ENCODE results near the gene PLPP2.

The PLPP2 gene

GRCh38 chr19:307111-307531 is 15.9 kb upstream of the PLPP2 start:
- no peaks in the 10 kb centered on the region for H4K20me1 ChIP-seq (ENCODE audit: insufficient read depth)
- H3K4me3 ChIP-seq (IDR thresholded peaks at IDR 0.05; ENCODE audit: insufficient read depth, low read depth, low read length) = no peak overlapping the region
- no peak overlapping the region for H3K9ac ChIP-seq
- TF ChIP-seq CTCF (conservative IDR thresholded peaks at IDR 0.05; ENCODE audit: low read depth, low read length) = no peak
- H3K36me3 ChIP-seq (ENCODE audit: insufficient read depth) = no peaks in the 10 kb centered on the region
- H2AFZ ChIP-seq (ENCODE audit: low read depth) = no peak overlapping the region
- no peaks in the 10 kb centered on the region for H3K27me3 ChIP-seq (ENCODE audit: insufficient read depth, low read depth)
- no peaks in the 10 kb centered on the region for H3K4me1 ChIP-seq (ENCODE audit: low read depth, poor library complexity, severe bottlenecking)
- no peaks in the 10 kb centered on the region for H3K79me2 ChIP-seq (ENCODE audit: insufficient read depth, low read depth)
- H3K4me2 ChIP-seq = no peak overlapping the region
- H3K27ac ChIP-seq = no peak overlapping the region

GRCh38 chr19:306151-306900 is 15.1 kb upstream of the PLPP2 start:
- no peaks in the 10 kb centered on the region for H3K36me3 ChIP-seq (ENCODE audit: insufficient read depth)
- TF ChIP-seq CTCF (conservative IDR thresholded peaks at IDR 0.05; ENCODE audit: low read depth, low read length) = no peak
- H3K27ac ChIP-seq = no peak overlapping the region
- no peak overlapping the region for H3K9ac ChIP-seq
- no peaks in the 10 kb centered on the region for H3K4me1 ChIP-seq (ENCODE audit: low read depth, poor library complexity, severe bottlenecking)
- H3K4me3 ChIP-seq (IDR thresholded peaks at IDR 0.05; ENCODE audit: insufficient read depth, low read depth, low read length) = no peak overlapping the region
- no peak overlapping the region for H3K4me2 ChIP-seq
- no peaks in the 10 kb centered on the region for H4K20me1 ChIP-seq (ENCODE audit: insufficient read depth)
- H3K79me2 ChIP-seq (ENCODE audit: insufficient read depth, low read depth) = no peaks in the 10 kb centered on the region
- no peak overlapping the region for H2AFZ ChIP-seq (ENCODE audit: low read depth)
- no peaks in the 10 kb centered on the region for H3K27me3 ChIP-seq (ENCODE audit: insufficient read depth, low read depth)

GRCh38 chr19:305240-306150 is 14.3 kb upstream of the PLPP2 start:
- H4K20me1 ChIP-seq (ENCODE audit: insufficient read depth) = no peaks in the 10 kb centered on the region
- H3K79me2 ChIP-seq (ENCODE audit: insufficient read depth, low read depth) = no peaks in the 10 kb centered on the region
- no peaks in the 10 kb centered on the region for H3K27me3 ChIP-seq (ENCODE audit: insufficient read depth, low read depth)
- H2AFZ ChIP-seq (ENCODE audit: low read depth) = no peak overlapping the region
- no peak overlapping the region for H3K9ac ChIP-seq
- H3K4me1 ChIP-seq (ENCODE audit: low read depth, poor library complexity, severe bottlenecking) = no peaks in the 10 kb centered on the region
- no peak for TF ChIP-seq CTCF (conservative IDR thresholded peaks at IDR 0.05; ENCODE audit: low read depth, low read length)
- H3K4me3 ChIP-seq (IDR thresholded peaks at IDR 0.05; ENCODE audit: insufficient read depth, low read depth, low read length) = no peak overlapping the region
- H3K4me2 ChIP-seq = no peak overlapping the region
- H3K27ac ChIP-seq = no peak overlapping the region
- H3K36me3 ChIP-seq (ENCODE audit: insufficient read depth) = no peaks in the 10 kb centered on the region

- H3K27me3 ChIP-seq (ENCODE audit: insufficient read depth, low read depth) = peaks cover 15% of the 10 kb centered on the region
- H3K4me3 ChIP-seq (IDR thresholded peaks at IDR 0.05; ENCODE audit: insufficient read depth, low read depth, low read length) = no peak overlapping the region
- H3K36me3 ChIP-seq (ENCODE audit: insufficient read depth) = no peaks in the 10 kb centered on the region
- no peaks in the 10 kb centered on the region for H3K4me1 ChIP-seq (ENCODE audit: low read depth, poor library complexity, severe bottlenecking)
- no peaks in the 10 kb centered on the region for H4K20me1 ChIP-seq (ENCODE audit: insufficient read depth)
- no peak overlapping the region for H3K27ac ChIP-seq
- H3K4me2 ChIP-seq = no peak overlapping the region
- TF ChIP-seq CTCF (conservative IDR thresholded peaks at IDR 0.05; ENCODE audit: low read depth, low read length) = no peak
- H2AFZ ChIP-seq (ENCODE audit: low read depth) = no peak overlapping the region
- no peaks in the 10 kb centered on the region for H3K79me2 ChIP-seq (ENCODE audit: insufficient read depth, low read depth)
- H3K9ac ChIP-seq = no peak overlapping the region
These were observed 5.4 kb upstream of the PLPP2 start for GRCh38 chr19:296476-297225.
